ENCODE results near the gene SDHAF2. TPM values are rescaled to one million over a fixed set of nuclear protein-coding genes. Genes with fewer than 3 reads are reported as not detected.

The SDHAF2 gene
- total and polyA plus RNA-seq, 9 of the 15 experiments (the other 6 are each of a cell fraction or from before 2014, with no cell fraction given), result 21.2 to 144 (median 40.4) TPM

- TF ChIP-seq VEZF1 (CRISPR knock-in tag; IDR thresholded peaks at IDR 0.05) (peak; percentile 93), THAP7 (CRISPR knock-in tag; IDR thresholded peaks at IDR 0.05) (no peak), MAX (CRISPR knock-in tag; IDR thresholded peaks at IDR 0.05) (peak; percentile 75), SRSF7 (optimal IDR thresholded peaks at IDR 0.05; ENCODE audit: low read depth, low read length) (no peak), ZNF282 (CRISPR knock-in tag; IDR thresholded peaks at IDR 0.05) (no peak), SMAD3 (CRISPR knock-in tag; conservative IDR thresholded peaks at IDR 0.05) (no peak), ZBTB11 (CRISPR knock-in tag; IDR thresholded peaks at IDR 0.05) (peak; percentile 80 to 97 (median 95)), NFE2L1 (tag; IDR thresholded peaks at IDR 0.05; ENCODE audit: borderline replicate concordance, low read depth) (no peak), ZNF780A (CRISPR knock-in tag; IDR thresholded peaks at IDR 0.05) (no peak), CBX8 (IDR thresholded peaks at IDR 0.05; ENCODE audit: borderline replicate concordance, extremely low read depth, low read depth, low read length, poor library complexity, severe bottlenecking) (no peak), NELFE (IDR thresholded peaks at IDR 0.05; ENCODE audit: insufficient read depth, insufficient read length) (no peak), CBX2 (IDR thresholded peaks at IDR 0.05; ENCODE audit: insufficient read depth, low read length, poor library complexity, severe bottlenecking) (no peak), PBX2 (CRISPR knock-in tag; IDR thresholded peaks at IDR 0.05; ENCODE audit: low read depth) (no peak), PBX2 (tag; conservative IDR thresholded peaks at IDR 0.05; ENCODE audit: low read depth) (no peak), XRCC5 (IDR thresholded peaks at IDR 0.05; ENCODE audit: low read depth, low read length) (no peak), CBX3 (IDR thresholded peaks at IDR 0.05; ENCODE audit: borderline replicate concordance in 1 of 2, low read length in 2 of 2) (0 out of 3 replicates have a peak, but pooled peaks of 1 of the 2 experiments have one; percentile 8)
These were observed at the start of gene SDHAF2, which contains the start of gene CPSF7 (continued) for GRCh38 chr11:61429691-61430582.
